Measurements from ENCODE around the gene BABAM2. TPM values are rescaled to one million over a fixed set of nuclear protein-coding genes. Genes with fewer than 3 reads are reported as not detected.

Gene BABAM2
- total and polyA plus RNA-seq, 4 donors = 9.9 to 17.0 (median 13.9) TPM

DNA sequence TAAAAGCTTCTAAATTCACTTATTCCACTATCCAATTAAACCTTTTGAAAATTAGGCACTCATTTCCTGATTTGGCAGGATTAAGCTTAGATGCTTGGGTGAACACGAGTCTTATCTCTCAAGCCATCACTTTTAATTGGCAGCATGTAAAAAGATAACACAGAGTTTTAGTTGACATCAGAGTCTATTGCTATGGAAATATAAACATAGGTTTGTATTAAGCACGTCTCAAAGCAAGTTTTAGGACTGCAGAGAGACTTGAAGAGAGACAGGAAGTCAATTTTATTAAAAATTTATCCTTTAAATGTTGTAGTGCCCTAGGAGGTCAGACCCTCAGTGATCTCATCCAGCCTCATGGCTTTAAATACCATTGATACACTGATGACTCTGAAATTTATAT is 5.9 kb upstream of the BABAM2 start:
- H3K9ac ChIP-seq (ENCODE audit: low read depth in 1 of 2, low read length in 2 of 2) = no peak overlapping the region
- H3K9me3 ChIP-seq (ENCODE audit: control insufficient read depth in 4 of 4, low read length in 3 of 4) = no peaks in the 10 kb centered on the region
- no peak overlapping the region for H3K4me3 ChIP-seq (ENCODE audit: low read depth in 1 of 3, low read length in 3 of 3)
- TF ChIP-seq, protein P1, sequence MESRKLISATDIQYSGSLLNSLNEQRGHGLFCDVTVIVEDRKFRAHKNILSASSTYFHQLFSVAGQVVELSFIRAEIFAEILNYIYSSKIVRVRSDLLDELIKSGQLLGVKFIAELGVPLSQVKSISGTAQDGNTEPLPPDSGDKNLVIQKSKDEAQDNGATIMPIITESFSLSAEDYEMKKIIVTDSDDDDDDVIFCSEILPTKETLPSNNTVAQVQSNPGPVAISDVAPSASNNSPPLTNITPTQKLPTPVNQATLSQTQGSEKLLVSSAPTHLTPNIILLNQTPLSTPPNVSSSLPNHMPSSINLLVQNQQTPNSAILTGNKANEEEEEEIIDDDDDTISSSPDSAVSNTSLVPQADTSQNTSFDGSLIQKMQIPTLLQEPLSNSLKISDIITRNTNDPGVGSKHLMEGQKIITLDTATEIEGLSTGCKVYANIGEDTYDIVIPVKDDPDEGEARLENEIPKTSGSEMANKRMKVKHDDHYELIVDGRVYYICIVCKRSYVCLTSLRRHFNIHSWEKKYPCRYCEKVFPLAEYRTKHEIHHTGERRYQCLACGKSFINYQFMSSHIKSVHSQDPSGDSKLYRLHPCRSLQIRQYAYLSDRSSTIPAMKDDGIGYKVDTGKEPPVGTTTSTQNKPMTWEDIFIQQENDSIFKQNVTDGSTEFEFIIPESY (IDR thresholded peaks at IDR 0.05) = no peak
- TF ChIP-seq HNF4G (IDR thresholded peaks at IDR 0.05) = no peak
- TF ChIP-seq, protein P2, sequence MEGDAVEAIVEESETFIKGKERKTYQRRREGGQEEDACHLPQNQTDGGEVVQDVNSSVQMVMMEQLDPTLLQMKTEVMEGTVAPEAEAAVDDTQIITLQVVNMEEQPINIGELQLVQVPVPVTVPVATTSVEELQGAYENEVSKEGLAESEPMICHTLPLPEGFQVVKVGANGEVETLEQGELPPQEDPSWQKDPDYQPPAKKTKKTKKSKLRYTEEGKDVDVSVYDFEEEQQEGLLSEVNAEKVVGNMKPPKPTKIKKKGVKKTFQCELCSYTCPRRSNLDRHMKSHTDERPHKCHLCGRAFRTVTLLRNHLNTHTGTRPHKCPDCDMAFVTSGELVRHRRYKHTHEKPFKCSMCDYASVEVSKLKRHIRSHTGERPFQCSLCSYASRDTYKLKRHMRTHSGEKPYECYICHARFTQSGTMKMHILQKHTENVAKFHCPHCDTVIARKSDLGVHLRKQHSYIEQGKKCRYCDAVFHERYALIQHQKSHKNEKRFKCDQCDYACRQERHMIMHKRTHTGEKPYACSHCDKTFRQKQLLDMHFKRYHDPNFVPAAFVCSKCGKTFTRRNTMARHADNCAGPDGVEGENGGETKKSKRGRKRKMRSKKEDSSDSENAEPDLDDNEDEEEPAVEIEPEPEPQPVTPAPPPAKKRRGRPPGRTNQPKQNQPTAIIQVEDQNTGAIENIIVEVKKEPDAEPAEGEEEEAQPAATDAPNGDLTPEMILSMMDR (IDR thresholded peaks at IDR 0.05; ENCODE audit: low read depth, low read length, missing input control) = no peak
- TF ChIP-seq, protein P3, sequence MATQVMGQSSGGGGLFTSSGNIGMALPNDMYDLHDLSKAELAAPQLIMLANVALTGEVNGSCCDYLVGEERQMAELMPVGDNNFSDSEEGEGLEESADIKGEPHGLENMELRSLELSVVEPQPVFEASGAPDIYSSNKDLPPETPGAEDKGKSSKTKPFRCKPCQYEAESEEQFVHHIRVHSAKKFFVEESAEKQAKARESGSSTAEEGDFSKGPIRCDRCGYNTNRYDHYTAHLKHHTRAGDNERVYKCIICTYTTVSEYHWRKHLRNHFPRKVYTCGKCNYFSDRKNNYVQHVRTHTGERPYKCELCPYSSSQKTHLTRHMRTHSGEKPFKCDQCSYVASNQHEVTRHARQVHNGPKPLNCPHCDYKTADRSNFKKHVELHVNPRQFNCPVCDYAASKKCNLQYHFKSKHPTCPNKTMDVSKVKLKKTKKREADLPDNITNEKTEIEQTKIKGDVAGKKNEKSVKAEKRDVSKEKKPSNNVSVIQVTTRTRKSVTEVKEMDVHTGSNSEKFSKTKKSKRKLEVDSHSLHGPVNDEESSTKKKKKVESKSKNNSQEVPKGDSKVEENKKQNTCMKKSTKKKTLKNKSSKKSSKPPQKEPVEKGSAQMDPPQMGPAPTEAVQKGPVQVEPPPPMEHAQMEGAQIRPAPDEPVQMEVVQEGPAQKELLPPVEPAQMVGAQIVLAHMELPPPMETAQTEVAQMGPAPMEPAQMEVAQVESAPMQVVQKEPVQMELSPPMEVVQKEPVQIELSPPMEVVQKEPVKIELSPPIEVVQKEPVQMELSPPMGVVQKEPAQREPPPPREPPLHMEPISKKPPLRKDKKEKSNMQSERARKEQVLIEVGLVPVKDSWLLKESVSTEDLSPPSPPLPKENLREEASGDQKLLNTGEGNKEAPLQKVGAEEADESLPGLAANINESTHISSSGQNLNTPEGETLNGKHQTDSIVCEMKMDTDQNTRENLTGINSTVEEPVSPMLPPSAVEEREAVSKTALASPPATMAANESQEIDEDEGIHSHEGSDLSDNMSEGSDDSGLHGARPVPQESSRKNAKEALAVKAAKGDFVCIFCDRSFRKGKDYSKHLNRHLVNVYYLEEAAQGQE (IDR thresholded peaks at IDR 0.05) = no peak
- TF ChIP-seq FOXA2 (IDR thresholded peaks at IDR 0.05) = no peak
- TF ChIP-seq SP1 (IDR thresholded peaks at IDR 0.05) = no peak
- no peak for TF ChIP-seq JUND (IDR thresholded peaks at IDR 0.05)
- no peak for TF ChIP-seq FOXA1 (IDR thresholded peaks at IDR 0.05)
- no peak for TF ChIP-seq TAF1 (conservative IDR thresholded peaks at IDR 0.05)
- DNase-seq (ENCODE audit: low spot score) = no peak
- no peaks in the 10 kb centered on the region for H3K27me3 ChIP-seq (ENCODE audit: control insufficient read depth in 4 of 4, insufficient read depth in 4 of 4, low read length in 3 of 4)
- H3K36me3 ChIP-seq (ENCODE audit: control insufficient read depth in 4 of 4, insufficient read depth in 3 of 4, low read depth in 1 of 4, low read length in 3 of 4) = no peaks in the 10 kb centered on the region
- 28% methylated on average over 2 of the region's 2 CpGs for WGBS
- H3K4me1 ChIP-seq (ENCODE audit: control insufficient read depth in 4 of 4, insufficient read depth in 4 of 4, low read length in 3 of 4) = peaks cover 1 to 18% (median 8%) of the 10 kb centered on the region in 4 donors
- H3K27ac ChIP-seq (ENCODE audit: low read depth in 1 of 2, low read length in 2 of 2) = no peak overlapping the region

DNA sequence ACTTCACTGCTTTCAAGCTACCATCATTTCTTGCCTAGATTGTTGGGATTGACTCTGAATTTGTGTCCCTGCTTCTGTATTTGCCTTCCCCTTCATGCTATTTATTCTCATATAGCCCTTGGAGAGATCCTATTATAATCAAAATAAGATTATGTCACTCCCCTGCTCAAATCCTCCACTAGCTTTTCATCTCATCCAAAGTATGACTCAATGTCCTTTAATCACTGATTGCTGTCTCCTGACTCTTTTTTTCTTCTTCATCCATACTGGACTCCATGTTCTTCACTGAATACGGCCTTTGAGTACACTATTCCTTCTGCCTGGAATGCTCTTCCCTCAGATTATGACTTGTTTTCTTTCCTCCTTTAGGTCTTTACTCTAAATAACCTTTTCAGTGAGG is 5.3 kb upstream of the BABAM2 start:
- TF ChIP-seq TAF1 (conservative IDR thresholded peaks at IDR 0.05) (no peak), GABPA (IDR thresholded peaks at IDR 0.05 in 1 of 2, conservative IDR thresholded peaks at IDR 0.05 in 1 of 2) (no peak), RXRA (IDR thresholded peaks at IDR 0.05) (no peak), FOXA2 (IDR thresholded peaks at IDR 0.05) (no peak), EGR1 (IDR thresholded peaks at IDR 0.05; ENCODE audit: low read depth in 2 of 2) (no peak), YY1 (IDR thresholded peaks at IDR 0.05) (no peak), HNF4G (IDR thresholded peaks at IDR 0.05) (no peak)
- TF ChIP-seq, protein P1 (IDR thresholded peaks at IDR 0.05) = no peak
- TF ChIP-seq, protein P2 (IDR thresholded peaks at IDR 0.05; ENCODE audit: low read depth, low read length, missing input control) = no peak
- TF ChIP-seq, protein P3 (IDR thresholded peaks at IDR 0.05) = no peak
- WGBS = 93% methylated on average over 1 of the region's 1 CpG
- Histone ChIP-seq H3K4me3 (ENCODE audit: low read depth in 1 of 3, low read length in 3 of 3) (no peak overlapping the region), H3K9ac (ENCODE audit: low read depth in 1 of 2, low read length in 2 of 2) (no peak overlapping the region), H3K9me3 (ENCODE audit: control insufficient read depth in 4 of 4, low read length in 3 of 4) (no peaks in the 10 kb centered on the region), H3K27ac (ENCODE audit: low read depth in 1 of 2, low read length in 2 of 2) (no peak overlapping the region), H3K4me1 (ENCODE audit: control insufficient read depth in 4 of 4, insufficient read depth in 4 of 4, low read length in 3 of 4) (peaks cover 1 to 20% (median 8%) of the 10 kb centered on the region in 4 donors), H3K36me3 (ENCODE audit: control insufficient read depth in 4 of 4, insufficient read depth in 3 of 4, low read depth in 1 of 4, low read length in 3 of 4) (no peaks in the 10 kb centered on the region), H3K27me3 (ENCODE audit: control insufficient read depth in 4 of 4, insufficient read depth in 4 of 4, low read length in 3 of 4) (no peaks in the 10 kb centered on the region)
- no peak for DNase-seq (ENCODE audit: low spot score)

Data from liver (tissue), 9 donors.